Kidney epithelial cell (primary cell): Measurements from ENCODE around the gene CAPN7. TPM values are rescaled to one million over a fixed set of nuclear protein-coding genes. Genes with fewer than 3 reads are reported as not detected.
"Not testable (repeated sequence)": the region's sequence is repeated elsewhere in the genome, so short reads cannot be mapped to it uniquely, and the experiment has no call there.

Experiments used
- DNase-seq: peaks from one replicate; pipeline ENCODE4 v3.0.0-alpha.2; 2010; ENCODE audit warnings: low read depth
- H3K27me3 ChIP-seq: 2 replicates; pipeline ENCODE4 v1.6.0; 2011; ENCODE audit warnings: low read length; ENCODE audit not compliant: control insufficient read depth, insufficient read depth
- H3K36me3 ChIP-seq: 2 replicates; pipeline ENCODE4 v1.5.1; 2011; ENCODE audit warnings: low read length; ENCODE audit not compliant: control insufficient read depth, insufficient read depth
- H3K4me3 ChIP-seq: 2 replicates; pipeline ENCODE4 v1.5.1; 2011; ENCODE audit warnings: low read depth, mild to moderate bottlenecking, control low read depth, low read length
- CTCF ChIP-seq: IDR thresholded peaks from 2 replicates; pipeline ENCODE4 v1.5.1; 2011; ENCODE audit warnings: mild to moderate bottlenecking, moderate library complexity, low read length, control low read depth, inconsistent platforms; ENCODE audit not compliant: insufficient read depth, poor library complexity, severe bottlenecking
- total RNA-seq: library from RNA; depleted of rRNA; stranded (reverse); fragments of >200 nt; gene quantifications from 2 replicates; pipeline ENCODE4 v1.2.3, GENCODE V29; 2015

CAPN7 gene
- total RNA-seq, 1 donor from 2014 or later, result 15.8 TPM

GRCh38 chr3:15164340-15164739 lies 41.7 kb upstream of the CAPN7 start:
- no peak overlapping the region for H3K4me3 ChIP-seq
- no peaks in the 10 kb centered on the region for H3K27me3 ChIP-seq
- no peaks in the 10 kb centered on the region for H3K36me3 ChIP-seq
- DNase-seq, result no peak
- TF ChIP-seq CTCF, result no peak

- Histone ChIP-seq H3K4me3 (no peak overlapping the region), H3K27me3 (no peaks in the 10 kb centered on the region), H3K36me3 (no peaks in the 10 kb centered on the region)
- no peak for TF ChIP-seq CTCF
- no peak for DNase-seq
Measured at GRCh38 chr3:15165061-15165460, 41.0 kb upstream of the CAPN7 start.

GRCh38 chr3:15166391-15166790 lies 39.7 kb upstream of the CAPN7 start:
- not testable (repeated sequence) for H3K27me3 ChIP-seq, H3K4me3 ChIP-seq, H3K36me3 ChIP-seq, DNase-seq

- Histone ChIP-seq H3K27me3 (peaks cover 4% of the 10 kb centered on the region), H3K4me3 (no peak overlapping the region), H3K36me3 (no peaks in the 10 kb centered on the region)
- TF ChIP-seq CTCF, result no peak
- no peak for DNase-seq
Measured at GRCh38 chr3:15171096-15171495, 35.0 kb upstream of the CAPN7 start.

- no peak for DNase-seq
- H3K27me3 ChIP-seq, result peaks cover 4% of the 10 kb centered on the region
- no peak overlapping the region for H3K4me3 ChIP-seq
- TF ChIP-seq CTCF, result no peak
- no peaks in the 10 kb centered on the region for H3K36me3 ChIP-seq
Measured at GRCh38 chr3:15172806-15173205, 33.2 kb upstream of the CAPN7 start.

GRCh38 chr3:15174953-15175352 lies 31.1 kb upstream of the CAPN7 start:
- DNase-seq, result no peak
- Histone ChIP-seq H3K36me3 (no peaks in the 10 kb centered on the region), H3K4me3 (no peak overlapping the region), H3K27me3 (peaks cover 4% of the 10 kb centered on the region)
- TF ChIP-seq CTCF, result no peak
